ENCODE results near the gene ZNF528. TPM values are rescaled to one million over a fixed set of nuclear protein-coding genes. Genes with fewer than 3 reads are reported as not detected.

ZNF528 gene
- total and polyA plus RNA-seq, 5 donors from 2014 or later = 7.1 to 19.0 (median 9.3) TPM

- no peak for DNase-seq
- no peak overlapping the region for H3K27ac ChIP-seq (ENCODE audit: insufficient read depth, low read length, poor library complexity, severe bottlenecking)
- H3K4me3 ChIP-seq (ENCODE audit: low read depth, low read length) = no peak overlapping the region
- Mint-ChIP-seq H3K4me1 (no peaks in the 10 kb centered on the region), H3K27ac (no peak overlapping the region), H3K36me3 (peaks cover 23% of the 10 kb centered on the region), H3K9me3 (peaks cover 0 to 81% (median 33%) of the 10 kb centered on the region in 7 donors), H3K27me3 (no peaks in the 10 kb centered on the region), H3K4me3 (no peak overlapping the region)
- no peaks in the 10 kb centered on the region for H3K36me3 ChIP-seq (ENCODE audit: control insufficient read depth, insufficient read depth, low read length)
- H3K27me3 ChIP-seq (ENCODE audit: control insufficient read depth, insufficient read depth, low read length) = no peaks in the 10 kb centered on the region
- ATAC-seq (ENCODE audit: low read depth in 2 of 2) = no peak
- H3K4me1 ChIP-seq (ENCODE audit: control insufficient read depth, insufficient read depth, low read length, poor library complexity, severe bottlenecking) = no peaks in the 10 kb centered on the region
- H3K9me3 ChIP-seq (ENCODE audit: control insufficient read depth in 2 of 2, low read length in 2 of 2) = peaks cover 65 to 96% of the 10 kb centered on the region in 2 experiments
Observed at GRCh38 chr19:52464798-52465470, 67.3 kb downstream of the ZNF528 start.

Other genes starting within 250 kb of the ZNF528 start
- 22.4 TPM for gene ZNF836, start 226.2 kb upstream of the ZNF528 start, total RNA-seq
- gene ZNF836, start 226.2 kb upstream of the ZNF528 start, polyA plus RNA-seq = 10 to 100 TPM in 1 of 4 donors, 1 to 10 TPM in 3; 3.0 to 10.2 (median 8.3) TPM
- 180 TPM for gene PPP2R1A, start 207.8 kb upstream of the ZNF528 start, total RNA-seq
- 100 to 1,000 TPM; 170 to 212 (median 180) TPM for gene PPP2R1A, start 207.8 kb upstream of the ZNF528 start, polyA plus RNA-seq
- 31.9 TPM for gene ZNF766, start 128.3 kb upstream of the ZNF528 start, total RNA-seq
- 10 to 100 TPM; 39.1 to 62.4 (median 59.8) TPM for gene ZNF766, start 128.3 kb upstream of the ZNF528 start, polyA plus RNA-seq
- 7.0 TPM for gene ZNF480, start 100.7 kb upstream of the ZNF528 start, total RNA-seq
- 10 to 100 TPM; 14.1 to 20.5 (median 16.1) TPM for gene ZNF480, start 100.7 kb upstream of the ZNF528 start, polyA plus RNA-seq
- gene ZNF610, start 61.6 kb upstream of the ZNF528 start, total RNA-seq = 0.67 TPM
- gene ZNF610, start 61.6 kb upstream of the ZNF528 start, polyA plus RNA-seq = 1 to 10 TPM in 2 of 4 donors, under 1 TPM in 1, not detected in 1; 0.37 to 3.6 (median 3.0) TPM
- gene ZNF880, start 27.9 kb upstream of the ZNF528 start, total RNA-seq = 17.9 TPM
- gene ZNF880, start 27.9 kb upstream of the ZNF528 start, polyA plus RNA-seq = 10 to 100 TPM; 26.4 to 34.3 (median 28.1) TPM
- gene ZNF534, start 31.3 kb downstream of the ZNF528 start, total RNA-seq = not detected
- gene ZNF534, start 31.3 kb downstream of the ZNF528 start, polyA plus RNA-seq = not detected
- gene ZNF578, start 55.7 kb downstream of the ZNF528 start, total RNA-seq = 0.27 TPM
- gene ZNF578, start 55.7 kb downstream of the ZNF528 start, polyA plus RNA-seq = 1 to 10 TPM; 2.5 to 5.9 (median 3.1) TPM
- 19.3 TPM for gene ZNF808, start 129.8 kb downstream of the ZNF528 start, total RNA-seq
- gene ZNF808, start 129.8 kb downstream of the ZNF528 start, polyA plus RNA-seq = 10 to 100 TPM in 1 of 4 donors, 1 to 10 TPM in 3; 7.2 to 11.5 (median 7.4) TPM
- gene ZNF701, start 172.4 kb downstream of the ZNF528 start, total RNA-seq = 13.7 TPM
- gene ZNF701, start 172.4 kb downstream of the ZNF528 start, polyA plus RNA-seq = 10 to 100 TPM; 10.1 to 16.1 (median 13.2) TPM
- 63.7 TPM for gene ZNF83, start 240.5 kb downstream of the ZNF528 start, total RNA-seq
- 10 to 100 TPM in 2 of 4 donors, 1 to 10 TPM in 2; 8.3 to 13.9 (median 11.3) TPM for gene ZNF83, start 240.5 kb downstream of the ZNF528 start, polyA plus RNA-seq